IPS-NIHi7 (cell line): ENCODE data around the gene PARVG.
"Not testable (repeated sequence)": the region's sequence is repeated elsewhere in the genome, so short reads cannot be mapped to it uniquely, and the experiment has no call there.

ENCODE experiments used
- DNase-seq: peaks from one replicate; pipeline ENCODE4 v3.0.0; 2012; ENCODE audit warnings: mixed read lengths; ENCODE audit errors: extremely low spot score

Gene PARVG

DNA sequence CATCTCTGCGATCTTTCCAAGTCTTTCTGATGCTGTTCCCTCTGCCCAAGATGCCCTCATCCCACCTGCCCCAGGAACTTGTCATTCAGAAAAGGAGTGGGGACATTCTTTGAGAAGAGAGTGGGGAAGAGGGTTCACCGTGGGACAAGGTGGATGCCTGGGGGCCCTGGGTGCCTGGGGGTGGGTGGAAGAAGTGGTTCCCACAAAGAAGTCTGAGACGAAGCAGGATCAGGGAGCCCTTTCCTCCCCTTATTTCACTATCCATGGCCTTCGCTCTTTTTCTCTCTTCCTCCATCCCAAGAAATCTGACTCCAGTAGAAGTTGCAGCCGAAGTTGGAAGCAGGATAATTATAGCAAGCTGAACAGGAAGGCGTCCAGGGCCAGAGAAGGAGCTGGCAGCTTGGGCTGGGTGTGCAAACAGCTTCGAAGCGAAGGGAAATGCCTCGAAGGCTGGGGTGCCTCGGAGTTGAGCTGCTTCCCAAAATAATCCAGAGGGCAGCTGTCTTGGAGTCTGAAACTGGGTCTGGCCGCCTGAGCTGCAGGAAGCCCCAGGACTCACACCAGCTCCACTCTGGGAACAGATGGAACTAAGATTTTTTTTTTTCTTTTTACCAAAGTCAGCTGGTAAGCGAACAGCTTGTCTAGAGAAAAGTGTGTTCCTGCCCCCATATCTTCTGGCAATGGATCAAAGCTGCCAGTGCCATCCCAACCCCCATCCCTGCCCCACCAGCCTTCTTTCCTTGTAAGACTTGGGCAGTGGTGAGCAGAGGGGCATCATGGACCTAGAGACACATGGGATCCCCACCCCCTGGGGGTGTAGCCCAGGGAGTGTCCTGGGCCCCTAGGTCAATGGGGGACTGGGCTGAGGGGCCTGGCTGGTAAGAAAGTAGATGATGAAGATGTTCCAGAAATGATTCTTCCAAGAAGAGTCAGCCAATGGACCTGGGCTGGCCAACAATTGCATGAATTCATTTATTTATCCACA lies 31.5 kb downstream of the PARVG start:
- peak; percentile 10 for DNase-seq

DNA sequence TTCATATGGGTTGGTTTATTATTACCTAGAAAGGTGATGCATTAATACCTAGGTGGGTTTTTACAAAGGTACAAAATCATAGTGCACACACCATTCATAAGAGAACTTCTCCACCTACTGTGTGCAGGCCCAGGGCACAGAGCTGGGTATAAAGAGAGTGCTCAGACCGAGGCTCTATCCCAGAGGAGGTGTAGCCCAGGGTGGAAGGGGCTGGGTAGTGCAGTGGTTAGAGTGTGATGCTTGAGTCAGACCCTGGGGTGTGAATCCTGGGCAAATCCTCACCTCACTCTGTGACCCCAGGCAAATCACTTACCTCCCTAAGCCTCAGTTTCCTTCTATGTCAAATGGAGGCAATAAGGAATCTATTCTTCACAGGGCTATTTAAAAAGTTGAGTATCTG lies 32.2 kb downstream of the PARVG start:
- DNase-seq: no peak

DNA sequence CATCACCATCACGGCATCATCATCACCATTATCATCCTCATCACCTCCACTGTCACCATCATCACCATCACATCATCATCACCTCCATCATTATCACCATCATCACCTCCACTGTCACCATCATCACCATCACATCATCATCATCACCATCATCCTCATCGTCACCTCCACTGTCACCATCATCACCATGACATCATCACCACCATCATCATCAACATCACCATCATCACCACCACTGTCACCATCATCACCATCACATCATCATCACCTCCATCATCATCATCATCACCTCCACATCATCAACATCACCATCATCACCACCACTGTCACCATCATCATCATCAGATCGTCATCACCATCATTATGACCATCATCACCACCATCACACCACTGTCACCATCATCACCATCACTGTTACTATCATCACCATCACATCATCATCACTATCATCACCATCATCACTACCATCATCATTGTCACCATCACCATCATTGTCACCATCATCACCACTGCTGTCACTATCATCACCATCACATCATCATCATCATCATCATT lies 32.8 kb downstream of the PARVG start:
- no peak for DNase-seq

DNA sequence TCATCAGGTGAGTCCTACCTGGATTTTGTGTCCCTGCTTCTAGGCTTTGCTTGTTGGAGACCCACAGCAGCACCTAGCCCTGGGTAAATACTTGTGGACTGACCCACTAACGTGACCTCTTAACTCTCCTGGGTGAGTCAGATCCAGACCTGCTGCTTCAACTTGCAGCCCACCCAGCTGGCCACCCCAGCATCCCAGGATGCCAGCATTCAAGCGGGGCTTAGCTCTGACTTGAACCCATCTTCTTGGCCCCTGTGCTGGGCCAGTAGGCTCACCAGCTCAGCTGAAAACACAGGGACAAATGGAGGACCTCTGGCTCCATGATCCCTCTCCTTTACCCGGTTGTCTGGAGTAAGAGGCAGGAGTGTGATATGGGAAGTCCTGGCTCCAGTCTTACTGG lies 33.5 kb downstream of the PARVG start:
- DNase-seq: no peak

DNA sequence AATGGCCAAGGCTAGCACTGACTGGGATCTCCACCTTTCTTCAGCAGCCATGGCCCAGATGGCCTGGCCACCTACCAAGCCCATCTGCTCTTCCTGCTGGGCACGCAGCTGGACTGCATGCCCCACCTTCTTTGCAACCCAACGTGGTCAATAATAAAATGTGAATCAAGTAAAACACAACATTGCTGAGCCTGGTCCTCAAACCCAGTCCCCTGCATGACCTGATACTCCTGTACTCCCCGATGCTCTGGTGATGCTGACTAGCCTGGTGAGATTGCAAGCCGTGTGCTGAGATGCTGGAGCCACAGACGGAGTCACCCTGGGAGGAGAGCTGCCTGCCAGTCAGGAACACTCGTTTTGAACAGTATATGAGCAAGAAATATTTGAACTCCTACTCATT lies 34.0 kb downstream of the PARVG start:
- DNase-seq: peak; percentile 6

DNA sequence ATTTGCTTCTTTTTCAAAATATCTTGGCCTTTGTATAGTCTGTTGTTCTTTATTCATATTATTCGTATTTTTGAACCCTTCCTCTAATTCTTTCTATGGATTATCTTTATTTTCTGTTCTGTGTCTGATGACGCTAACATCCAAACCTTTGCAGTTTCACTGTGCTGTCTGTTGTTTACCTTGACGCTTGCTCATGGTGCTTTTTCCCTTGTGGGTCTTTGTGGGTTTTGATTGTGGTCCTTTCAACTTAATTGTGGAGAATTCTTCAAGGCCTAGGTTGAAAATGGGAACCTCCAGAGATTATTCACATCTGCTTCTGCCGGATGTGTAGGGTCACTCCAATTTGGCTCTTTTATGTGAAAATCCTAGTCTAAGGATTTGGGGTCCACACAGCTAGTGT lies 34.6 kb downstream of the PARVG start:
- DNase-seq: no peak

DNA sequence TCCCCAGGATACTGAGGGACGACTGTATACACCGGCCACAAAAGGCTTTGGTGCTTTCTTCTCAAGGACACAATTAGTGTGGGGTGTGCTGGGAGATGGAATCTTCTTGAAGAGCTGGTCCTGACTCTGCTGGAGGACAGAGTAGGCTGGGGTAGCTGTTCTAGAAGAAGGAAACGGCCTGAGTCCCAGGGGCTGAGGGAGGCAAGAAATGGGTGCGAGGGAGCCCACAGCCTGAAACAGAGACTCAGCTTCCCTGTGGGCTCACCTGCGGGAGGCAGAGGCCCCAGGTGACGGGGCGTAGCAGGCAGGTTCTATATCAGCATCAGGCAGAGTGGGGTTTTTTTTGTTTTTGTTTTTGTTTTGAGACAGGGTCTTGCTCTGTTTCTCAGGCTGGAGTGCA lies 36.6 kb downstream of the PARVG start:
- DNase-seq: peak; percentile 8

DNA sequence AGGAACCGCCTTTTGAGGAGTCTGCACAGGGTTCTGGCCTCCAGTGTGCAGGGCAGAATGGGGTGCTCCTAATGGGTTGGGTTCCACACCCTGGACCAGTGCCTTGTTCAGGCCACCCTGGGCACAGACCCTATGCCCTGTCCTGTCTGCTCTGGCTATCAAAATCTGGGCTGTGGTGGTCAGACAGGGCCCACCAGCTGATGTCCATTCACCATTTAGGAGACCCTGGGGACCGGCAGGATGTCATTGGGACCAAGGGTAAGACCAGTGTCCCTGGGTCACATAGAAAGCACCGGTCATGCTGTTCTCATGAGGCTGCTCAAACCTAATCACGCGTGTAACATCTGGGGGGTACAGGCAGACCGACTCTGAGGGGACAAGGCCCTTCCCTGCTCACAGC lies 37.3 kb downstream of the PARVG start:
- no peak for DNase-seq

DNA sequence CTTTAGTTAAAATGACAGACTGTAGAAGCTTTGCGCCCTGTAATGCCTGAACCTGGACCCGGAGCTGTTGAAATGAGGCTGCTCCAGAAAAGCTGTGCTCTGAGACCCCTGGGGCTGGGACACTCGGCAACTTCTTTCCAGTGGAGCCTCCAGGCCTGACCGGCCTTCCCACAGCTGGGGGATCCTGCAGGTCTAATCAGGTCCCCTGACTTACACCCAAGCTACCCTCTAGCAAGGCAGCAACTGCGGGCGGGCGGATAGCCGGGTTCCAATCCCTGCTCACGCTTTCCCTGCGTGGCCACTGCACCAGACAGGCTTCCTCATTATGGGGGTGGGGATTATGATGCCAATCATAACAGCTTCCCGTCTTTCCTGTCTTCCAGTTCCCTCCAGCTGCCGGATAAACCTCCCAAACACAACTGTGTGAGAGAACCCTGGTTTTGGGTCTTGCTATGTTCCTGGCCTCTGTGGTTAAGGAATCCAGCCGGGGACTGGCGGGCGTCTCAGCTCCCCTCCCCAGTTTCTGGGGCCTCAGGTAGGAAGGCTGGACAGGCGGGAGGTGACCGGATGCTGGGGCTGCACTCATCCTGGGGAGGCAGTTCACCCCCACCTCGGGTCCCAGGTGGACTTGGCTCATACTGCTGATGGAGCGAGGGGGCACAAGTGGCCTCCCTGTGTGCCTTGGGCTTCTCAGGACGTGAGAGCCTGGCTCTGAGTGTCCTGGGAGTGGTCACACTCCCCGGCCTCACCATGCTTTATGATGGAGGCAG lies 38.6 kb downstream of the PARVG start:
- peak; percentile 6 for DNase-seq

DNA sequence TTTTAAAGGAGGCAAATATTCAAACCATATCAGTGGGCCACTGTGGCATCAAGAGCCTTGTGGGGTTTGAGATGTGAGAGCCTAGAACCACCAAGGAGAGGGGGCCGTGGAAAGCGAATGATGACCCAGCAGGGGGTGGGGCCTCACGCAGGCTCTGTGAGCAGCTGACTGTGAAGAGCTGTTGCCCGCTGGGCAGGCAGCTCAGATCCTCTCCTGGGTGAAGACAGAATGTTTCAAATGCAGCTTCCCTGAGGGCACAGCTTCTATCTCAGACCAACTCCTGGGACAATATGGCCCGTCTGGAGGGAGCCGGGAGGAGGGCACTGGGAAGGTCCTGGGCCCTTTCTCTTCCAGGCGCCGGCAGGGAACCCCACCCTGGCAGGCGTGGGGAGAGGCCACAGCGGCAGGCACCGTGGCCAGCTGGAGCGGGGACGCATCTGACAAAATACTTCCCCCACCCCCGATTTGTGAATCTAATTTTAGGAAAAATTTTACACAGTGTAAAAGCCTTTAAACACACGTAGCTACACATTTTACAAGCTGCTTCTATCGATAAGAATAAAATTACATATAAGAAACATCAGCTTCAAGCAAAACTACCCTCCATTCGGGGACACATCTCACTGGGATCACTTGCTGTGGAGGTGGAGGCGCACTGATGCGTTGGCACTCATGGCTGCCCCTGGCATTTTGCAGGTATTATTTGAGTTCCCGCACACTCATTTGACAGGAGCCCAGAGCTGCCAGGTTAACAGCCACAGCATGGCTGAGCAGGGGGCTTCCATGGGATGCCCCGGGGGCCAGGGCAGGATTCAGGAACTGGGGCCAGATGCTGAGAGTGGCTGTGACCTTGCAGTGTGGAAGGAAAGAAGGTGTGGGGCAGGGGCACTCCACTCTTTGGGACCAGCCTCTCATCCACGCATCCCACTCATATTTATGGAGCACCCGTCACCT lies 40.3 kb downstream of the PARVG start:
- peak; percentile 11 for DNase-seq

DNA sequence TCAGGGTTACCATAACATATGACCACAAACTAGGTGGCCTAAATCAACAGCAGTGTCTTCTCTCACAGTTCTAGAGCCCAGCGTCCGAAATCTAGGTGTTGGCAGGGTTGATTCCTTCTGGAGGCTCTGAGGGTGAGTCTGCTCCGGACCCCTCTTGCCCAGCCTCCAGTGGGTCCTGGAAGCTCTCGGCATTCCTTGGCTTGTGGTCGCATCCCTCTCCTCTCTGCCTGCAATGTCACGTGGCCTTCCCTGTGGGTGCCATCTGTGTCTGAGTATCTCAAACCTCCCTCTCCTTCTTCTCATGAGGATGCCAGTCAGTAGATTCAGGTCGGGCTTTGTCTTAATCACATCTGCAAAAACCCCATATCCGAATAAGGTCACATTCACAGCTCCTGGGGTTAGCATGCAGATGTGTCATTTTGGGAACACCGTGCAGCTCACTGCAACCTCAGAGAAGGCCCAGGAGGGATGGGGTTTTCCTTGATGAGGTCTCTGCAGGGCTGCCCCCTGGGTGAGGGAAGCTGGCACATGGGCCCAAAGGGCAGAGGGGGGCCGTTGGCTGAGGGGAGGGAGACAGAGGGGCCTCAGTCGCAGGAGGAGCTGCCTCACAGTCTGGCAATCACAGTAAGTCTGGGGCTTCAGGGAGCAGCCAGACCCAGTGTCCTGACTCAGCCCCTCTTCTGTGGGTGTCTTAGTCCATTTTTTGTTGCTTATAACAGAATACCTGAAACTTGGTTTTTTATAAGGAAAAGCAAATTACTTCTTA lies 41.2 kb downstream of the PARVG start:
- DNase-seq: no peak

DNA sequence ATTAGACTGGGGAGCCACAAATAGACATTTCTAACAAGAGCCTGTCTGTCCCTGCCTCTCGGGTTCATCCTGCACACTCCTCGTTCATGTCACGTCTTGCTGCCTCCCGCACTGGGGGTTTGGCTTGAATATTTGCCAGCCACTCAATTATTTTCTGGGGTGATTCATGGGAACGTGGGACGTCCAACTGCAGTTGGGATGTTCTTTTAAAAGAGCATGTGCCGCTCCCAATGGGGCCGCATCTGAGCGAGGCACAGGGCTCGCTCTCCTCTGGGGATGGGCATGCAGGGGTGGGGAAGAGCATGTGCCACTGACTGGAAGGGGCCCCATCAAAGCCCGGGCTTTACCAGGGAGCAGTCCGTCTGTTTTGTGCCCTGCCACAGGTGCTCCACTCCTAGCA lies 43.4 kb downstream of the PARVG start:
- DNase-seq: no peak

DNA sequence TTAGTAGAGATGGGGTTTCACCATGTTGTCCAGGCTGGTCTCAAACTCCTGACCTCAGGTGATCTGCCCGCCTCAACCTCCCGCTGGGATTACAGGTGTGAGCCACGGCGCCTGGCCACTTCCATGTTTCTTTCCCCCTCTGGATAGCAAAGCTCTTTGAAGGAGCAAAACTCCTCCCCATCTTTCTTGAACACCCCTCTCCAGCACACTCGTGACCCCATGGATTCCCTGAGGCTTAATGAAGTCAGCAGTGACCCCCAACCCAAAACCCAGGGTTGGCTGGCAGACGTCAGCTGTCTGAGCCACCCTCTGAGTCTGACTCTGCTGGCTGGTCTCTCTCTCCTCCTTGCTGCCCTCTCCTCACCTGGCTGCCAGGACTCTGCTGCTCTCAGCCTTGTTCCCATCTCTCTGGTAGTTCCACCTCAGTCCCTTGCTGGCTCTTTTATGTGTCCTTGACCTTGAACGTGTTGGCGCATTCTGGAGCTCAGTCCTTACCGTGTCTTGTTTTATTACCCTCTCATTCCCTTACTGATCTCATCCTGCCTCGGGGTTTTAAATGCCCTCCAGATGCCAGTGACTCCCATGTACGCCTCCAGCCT lies 44.5 kb downstream of the PARVG start:
- DNase-seq: no peak

DNA sequence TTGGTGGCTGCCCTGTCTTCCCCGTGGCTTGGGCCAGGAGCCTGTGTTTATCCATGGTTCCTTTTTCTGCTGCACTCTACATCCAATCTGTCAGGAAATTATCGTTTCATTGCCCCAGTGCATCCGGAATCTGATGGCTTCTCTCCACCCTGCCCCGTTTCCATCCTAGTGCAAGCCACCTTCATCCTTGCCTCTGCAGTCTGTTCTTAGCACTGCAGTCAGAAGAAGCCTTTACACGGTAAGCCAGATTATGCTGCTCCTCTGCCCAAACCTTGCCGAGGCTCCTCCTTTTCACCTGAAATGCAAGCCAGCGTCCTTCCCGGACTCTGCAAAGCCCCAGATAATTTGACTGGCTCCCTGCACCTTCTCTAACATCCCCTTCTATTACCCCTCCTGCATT lies 45.1 kb downstream of the PARVG start:
- DNase-seq: no peak

DNA sequence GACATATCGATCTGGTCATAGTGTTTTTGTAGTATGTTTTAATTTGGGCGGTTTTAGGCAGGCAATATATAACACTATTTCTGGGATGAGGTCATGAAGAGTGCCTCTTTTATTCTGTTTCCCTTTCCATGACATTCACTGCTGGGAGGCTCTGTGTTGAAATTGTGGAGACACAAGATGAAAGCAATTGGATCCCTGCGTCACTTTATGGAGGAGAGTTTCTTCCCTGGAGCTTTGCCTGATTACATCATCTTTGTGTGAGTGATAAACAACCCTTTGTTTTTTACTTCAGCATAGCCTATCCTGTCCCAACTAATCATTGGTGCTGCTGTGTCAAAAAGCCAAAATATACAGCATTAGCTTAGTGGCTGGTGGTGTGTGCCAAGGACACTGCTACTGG lies 48.6 kb downstream of the PARVG start:
- no peak for DNase-seq

DNA sequence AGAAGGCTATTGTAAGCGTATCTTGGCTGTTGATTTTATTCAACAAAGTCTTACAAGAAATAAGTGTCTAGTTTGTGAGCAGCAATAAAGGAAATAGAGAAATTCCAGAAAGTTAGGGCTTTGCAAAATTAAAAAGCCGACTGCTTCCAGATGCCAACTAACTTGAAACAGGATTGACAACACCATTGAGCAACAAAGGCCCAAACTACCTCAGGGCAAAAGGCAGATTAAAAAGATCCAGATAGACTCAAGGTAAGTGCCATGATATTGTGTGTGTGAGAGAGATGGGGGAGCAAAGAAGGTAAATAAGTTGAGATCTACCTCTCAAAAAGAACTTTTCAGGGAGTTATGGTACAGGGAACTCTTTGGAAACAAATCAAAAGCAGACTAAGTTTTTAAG lies 49.1 kb downstream of the PARVG start:
- no peak for DNase-seq

DNA sequence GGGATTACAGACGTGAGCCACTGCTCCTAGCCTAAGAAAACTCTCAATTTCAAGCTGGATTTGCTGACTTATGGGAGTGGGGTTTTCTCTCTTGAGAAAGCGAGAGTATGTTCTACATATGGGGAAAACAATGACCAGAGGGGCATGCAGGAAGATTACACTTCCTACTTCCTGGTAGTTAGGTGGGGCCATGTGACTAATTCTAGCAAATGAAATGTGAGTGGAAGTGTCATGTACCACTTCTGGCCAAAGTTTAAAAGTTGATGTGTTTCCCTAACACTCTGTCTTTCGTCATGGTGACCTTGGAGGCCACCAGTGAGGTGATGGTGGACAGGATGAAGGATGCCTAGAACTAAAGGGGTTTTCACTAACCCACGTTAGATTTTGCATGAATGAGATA lies 50.5 kb downstream of the PARVG start:
- no peak for DNase-seq

DNA sequence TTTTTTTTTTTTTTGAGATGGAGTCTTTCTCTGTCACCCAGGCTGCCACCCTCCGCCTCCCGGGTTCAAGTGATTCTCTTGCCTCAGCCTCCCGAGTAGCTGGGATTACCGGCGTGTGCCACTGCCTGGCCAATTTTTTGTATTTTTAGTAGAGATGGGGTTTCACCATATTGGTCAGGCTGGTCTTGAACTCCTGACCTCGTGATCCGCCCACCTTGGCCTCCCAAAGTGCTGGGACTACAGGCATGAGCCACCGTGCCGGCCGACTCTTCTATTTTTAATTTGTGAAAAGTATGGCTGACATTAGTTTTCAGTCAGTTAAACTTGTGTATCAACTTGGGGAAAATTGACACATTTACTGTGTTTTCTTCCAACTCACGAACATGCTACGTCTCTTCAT lies 53.6 kb downstream of the PARVG start:
- not testable (repeated sequence) for DNase-seq

DNA sequence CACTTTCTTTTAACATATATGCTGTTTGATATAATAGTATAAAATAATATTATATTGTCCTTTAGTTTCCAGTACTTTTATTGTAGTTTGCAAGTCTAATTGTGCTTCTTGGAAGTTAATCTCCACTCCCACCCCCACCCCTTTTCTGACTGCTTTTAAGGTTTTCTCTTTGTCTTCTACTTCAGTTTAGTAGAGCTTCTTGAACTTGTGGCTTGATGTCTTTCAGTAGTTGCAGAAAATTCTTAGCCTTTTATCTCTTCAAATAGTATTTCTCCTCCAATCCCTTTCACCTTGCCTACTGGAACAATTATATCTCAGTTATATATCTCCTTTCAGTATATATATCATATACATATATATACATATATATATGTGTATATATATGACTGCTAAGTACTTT lies 56.6 kb downstream of the PARVG start:
- DNase-seq: no peak

DNA sequence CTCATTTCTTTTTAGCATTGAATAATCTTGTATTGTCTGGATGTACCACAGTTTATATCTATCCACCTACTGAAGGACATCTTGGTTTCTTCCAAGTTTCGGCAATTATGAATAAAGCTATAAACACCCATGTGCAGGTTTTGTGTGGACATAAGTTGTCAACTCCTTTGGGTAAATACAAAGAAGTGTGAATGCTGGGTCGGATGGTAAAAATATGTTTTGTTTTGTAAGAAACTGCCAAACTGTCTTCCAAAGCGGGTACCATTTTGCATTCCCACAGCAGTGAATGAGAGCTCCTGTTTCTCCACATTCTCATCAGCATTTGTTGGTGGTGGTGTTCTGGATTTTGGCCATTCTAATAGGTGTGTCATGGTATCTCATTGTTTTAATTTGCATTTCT lies 60.4 kb downstream of the PARVG start:
- DNase-seq: not testable (repeated sequence)
